Tongue (tissue), 2 donors: ENCODE data around the gene CNKSR1. TPM values are rescaled to one million over a fixed set of nuclear protein-coding genes. Genes with fewer than 3 reads are reported as not detected.
A peak's percentile ranks its signal among the peaks of the same experiment; 100 is the strongest.

Experiments
- DNase-seq: peaks from one replicate; pipeline ENCODE4 v3.0.0-alpha.2; 2015
- total RNA-seq: library from RNA; depleted of rRNA; stranded (reverse); fragments of >200 nt; gene quantifications from one replicate; pipeline ENCODE4 v1.2.3, GENCODE V29; 2014

CNKSR1 gene
- total RNA-seq, 1 donor from 2014 or later, result 13.0 TPM

DNA sequence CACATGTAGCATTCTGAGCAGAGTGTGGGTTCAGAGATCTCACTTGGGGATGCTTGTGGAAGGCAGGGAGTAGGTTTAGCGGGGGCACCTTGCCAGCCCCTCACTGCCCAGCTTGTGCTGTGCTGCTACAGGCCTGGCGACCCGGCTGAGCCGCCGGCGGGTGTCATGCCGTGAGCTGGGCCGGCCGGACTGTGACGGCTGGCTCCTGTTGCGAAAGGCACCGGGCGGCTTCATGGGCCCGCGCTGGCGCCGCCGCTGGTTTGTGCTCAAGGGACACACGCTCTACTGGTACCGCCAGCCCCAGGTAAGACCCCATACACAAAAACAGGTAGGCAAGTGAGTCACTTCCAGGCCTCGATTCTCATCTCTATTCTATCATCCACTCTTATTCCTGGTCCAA lies 7.6 kb downstream of the CNKSR1 start:
- no peak for DNase-seq

DNA sequence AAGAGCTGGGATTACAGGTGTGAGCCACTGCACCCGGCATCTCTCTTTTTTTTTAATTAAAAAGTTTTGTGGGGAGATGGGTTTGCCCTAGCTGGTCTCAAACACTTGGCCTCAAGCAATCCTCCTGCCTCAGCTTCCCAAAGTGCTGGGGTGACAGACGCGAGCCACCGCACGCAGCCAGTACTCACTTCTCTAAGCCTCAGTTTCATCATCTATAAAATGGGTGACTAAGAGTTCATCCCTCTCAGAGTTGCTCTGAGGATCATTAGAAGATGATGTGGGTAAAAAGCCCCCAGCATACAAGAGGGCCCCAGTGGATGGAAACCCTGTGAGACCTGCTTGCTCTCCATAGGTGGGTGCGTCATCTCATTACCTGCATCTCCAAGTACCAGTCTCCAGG lies 10.6 kb downstream of the CNKSR1 start:
- no peak for DNase-seq

DNA sequence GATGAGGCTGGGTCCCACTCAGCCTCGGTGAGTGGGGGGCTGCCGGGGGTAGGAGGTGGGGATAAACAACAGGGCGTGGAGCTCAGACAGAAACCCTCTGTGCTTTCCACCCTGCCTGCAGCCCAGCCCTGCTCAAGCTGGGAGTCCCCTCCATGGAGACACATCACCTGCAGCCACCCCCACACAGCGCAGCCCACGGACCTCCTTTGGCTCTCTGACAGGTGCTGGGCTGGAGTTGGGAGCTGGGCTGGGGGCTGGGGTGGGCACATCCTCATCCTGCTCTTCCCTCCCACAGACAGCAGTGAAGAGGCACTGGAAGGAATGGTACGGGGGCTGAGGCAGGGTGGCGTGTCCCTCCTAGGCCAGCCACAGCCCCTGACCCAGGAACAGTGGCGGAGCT lies 11.2 kb downstream of the CNKSR1 start:
- no peak for DNase-seq

DNA sequence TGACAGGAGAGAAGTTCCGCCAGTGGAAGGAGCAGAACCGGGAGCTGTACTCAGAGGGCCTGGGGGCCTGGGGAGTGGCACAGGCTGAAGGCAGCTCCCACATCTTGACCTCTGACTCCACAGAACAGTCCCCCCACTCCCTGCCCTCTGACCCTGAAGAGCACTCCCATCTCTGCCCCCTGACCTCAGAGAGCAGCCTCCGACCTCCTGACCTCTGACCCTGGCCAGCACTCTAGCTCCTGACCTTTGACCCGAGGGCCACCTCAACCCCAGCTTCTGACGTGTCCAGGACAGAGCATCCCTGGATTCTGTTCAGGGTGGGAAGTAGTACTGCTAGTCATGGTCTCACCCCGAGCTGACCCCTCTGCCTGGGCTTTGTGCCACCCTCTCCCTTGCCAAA lies 12.0 kb downstream of the CNKSR1 start:
- no peak for DNase-seq

DNA sequence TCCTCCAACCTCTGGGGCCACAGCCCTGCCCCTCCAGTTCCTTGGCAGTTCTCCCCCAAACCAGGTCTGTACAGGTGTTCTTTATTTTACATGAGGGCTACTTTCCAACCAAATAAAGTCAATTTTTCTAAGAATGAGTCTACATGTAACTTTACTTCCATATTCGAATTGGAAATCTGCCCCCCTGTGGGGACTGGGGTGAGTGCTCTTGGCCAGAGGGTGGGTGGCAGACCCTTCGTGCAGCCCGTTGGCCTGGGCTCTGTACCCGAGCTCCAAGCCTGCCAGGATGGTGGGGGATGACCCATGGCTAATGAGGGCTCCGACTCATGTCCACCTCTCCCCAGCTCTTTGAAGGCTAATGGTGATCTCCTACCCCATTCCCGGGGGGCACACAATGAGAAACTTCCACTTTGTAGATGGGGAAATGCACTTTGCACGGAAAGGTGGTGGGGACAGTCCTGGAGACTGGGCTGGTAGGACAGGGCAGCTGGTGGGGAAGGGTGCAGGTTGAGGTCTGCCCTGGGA lies 12.5 kb downstream of the CNKSR1 start:
- DNase-seq, result no peak

DNA sequence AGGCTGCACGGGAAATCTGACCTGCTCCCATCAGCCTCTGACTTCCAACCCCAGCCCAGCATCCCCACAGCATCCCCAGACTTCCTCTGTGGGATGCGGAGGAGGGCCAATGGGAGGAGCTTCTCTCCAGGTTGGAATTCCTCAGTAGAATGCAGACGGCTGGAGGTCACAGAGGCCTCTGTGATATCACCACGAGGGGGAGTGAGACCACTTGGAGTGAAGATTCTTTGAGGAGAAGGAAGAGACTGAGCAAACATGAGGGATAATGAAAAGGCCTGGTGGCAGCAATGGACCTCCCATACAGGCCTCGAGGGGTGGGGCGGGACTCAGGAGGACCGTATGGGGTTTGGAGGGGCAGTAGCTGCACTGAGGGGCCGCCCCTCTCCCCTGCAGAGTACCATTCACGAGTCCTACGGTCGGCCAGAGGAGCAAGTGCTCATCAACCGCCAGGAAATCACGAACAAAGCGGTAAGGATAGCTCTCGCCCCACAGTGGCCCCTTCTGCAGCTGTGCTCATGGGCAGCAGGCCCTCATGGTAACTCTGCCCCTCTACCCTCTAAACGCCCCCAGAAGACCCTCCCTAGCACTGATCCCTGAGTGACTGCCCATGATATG lies 13.2 kb downstream of the CNKSR1 start, which contains the start of gene CATSPER4:
Gene CATSPER4 (plus strand): TSS at position 230 of the 615 bp plus-strand sequence. CDS start 26 bp downstream, at position 256.
- DNase-seq, result peak; percentile 46

DNA sequence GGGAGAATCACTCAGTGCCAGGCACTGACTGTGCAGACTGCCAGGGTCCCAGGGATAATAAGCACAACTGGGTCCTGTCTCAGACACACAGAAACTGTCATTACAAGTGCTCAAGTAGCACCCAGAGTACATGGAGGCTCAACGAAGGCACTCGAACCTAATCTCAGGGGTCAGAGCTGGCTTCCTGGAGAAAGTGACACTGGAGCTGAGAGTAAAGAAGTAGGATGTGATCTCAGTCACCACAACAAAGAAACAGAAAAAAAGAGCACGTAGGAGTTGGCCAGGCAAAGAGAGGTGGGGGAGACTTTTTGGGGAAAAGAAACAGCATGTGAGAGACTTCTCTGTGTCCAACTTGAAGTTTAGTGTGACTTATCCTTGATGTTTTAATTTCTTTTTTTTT lies 14.4 kb downstream of the CNKSR1 start:
- DNase-seq, result no peak

DNA sequence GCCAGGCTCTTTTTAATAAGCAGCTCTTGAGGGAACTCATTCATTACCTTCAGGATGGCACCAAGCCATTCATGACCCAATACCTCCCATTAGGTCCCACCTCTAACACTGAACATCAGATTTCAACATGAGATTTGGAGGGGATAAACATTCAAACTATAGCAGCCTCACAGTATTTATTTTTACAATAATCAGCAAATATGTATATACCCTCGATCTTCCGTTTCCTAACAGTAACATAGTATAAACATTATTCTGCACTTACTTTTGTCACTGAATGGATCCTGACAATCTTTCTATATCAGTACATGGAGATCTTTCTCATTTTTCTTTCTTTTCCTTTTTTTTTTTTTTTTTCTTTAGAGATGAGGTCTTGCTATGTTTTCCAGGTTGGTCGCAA lies 18.5 kb downstream of the CNKSR1 start:
- DNase-seq, result no peak

DNA sequence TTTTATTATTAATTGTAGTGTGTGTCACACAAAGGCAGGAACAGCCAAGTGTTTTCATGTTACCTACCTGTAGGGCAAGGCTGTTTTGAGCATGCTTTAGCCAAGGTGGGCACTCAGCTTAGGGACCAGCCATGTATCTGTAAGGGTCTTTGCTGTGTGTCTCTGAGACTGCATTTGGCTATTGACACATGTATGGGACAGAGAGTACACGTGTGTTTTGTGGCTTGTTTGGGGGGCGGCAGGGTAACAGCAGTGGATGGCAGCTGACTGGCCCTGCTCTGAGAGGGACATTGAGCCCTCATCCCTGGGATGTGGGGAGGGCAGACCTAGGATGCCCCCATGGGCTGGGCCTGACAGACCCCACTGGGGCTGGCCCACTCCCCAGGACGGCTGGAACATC lies 20.0 kb downstream of the CNKSR1 start:
- DNase-seq, result no peak

DNA sequence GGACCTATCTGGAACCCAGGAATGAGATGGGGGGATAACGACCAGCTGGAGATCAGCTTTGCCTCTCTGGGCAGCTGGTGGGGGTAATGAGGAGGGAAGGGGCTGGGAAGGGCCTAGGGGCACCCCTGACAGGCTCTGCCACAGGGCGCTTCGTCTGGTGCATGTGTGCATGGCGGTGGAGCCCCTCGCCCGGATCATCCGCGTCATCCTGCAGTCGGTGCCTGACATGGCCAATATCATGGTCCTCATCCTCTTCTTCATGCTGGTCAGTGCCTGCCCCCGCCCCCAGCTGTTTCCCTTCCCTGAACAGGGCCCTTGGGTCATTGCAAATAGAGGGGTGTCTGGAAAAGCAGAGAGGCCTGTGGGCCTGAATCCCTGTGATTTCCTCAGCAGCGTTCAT lies 20.5 kb downstream of the CNKSR1 start:
- DNase-seq, result no peak

DNA sequence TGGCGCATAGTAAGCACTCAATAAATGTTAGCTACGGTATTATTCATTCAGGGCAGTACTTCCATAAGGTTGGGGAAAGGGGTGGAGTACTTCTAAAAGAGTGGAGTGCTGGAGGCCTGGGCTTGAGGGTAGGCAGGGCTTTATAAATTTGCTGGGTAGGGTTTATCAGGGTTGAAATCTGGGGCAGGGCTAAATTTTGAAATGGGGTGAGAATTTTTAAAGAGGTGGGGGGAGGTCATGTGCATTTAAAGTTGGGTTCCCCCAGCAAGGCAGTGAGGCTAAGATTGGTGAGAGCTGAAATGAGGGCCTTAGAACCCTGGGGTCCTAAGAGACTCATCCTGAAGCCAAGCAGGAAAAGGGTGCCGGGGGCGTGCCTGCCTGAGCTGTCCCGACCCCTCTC lies 23.1 kb downstream of the CNKSR1 start:
- DNase-seq, result no peak

DNA sequence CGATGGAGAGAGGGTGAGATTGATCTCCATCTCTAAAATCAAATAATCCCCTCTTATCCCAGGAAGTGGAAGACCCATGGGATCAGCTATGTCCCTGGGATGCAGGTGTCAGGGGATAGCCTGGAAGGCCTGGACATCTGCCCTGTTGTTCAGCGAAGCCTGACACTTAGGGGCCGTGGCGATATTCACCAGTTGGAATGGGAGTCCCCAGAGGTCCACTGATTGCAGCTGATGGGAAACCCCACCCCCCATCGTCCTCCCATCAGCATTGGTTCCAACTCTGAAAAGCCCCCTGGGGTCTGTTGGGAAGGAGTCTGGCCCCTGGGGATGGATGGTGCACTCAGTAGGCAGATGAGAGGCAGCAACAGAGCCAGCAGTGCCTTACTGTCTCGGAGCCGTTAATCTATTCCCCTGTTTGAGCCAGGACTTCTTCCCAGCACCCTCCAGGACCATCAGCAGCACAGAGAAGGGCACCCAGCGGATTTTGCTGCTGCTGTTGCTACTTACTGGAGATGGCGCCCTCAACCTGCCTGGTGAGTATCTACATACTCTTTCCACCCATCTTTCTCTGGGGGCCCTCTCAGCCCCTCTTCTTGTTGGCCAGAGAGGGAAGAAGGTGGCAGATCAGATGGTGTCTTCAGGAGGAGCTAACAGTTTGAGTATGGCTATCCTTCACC lies 26.5 kb downstream of the CNKSR1 start:
- DNase-seq, result no peak

DNA sequence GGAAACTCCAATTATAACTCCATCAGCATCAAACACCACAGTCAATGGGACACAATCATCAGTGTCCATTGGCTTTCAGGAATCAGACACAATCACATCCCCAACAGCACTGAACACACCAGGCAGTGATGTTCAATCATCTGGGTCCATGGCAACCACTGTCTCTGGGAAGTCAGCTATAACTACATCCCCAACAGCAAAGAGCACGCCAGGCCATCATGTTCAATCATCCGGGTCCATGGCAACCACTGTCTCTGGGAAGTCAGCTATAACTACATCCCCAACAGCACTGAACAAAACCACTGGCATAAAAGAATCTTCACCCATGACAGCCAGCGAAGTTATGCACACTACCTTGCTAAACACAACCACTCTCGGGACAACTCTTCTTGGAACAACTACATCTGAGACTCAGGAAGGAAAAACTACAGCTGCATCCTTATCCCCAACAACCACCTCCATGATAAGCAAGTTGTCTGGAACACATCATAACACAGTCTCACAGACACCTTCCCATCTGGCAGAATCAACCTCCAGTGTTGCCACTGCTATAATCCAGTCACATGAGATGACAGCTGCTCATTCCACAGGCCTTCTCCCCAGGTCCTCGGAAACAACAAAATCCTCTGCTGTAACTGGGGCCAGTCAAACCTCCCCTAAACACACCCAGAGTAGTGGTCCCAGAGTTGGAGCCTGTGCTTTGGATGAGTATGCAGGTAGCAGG lies 33.0 kb downstream of the CNKSR1 start:
- no peak for DNase-seq

DNA sequence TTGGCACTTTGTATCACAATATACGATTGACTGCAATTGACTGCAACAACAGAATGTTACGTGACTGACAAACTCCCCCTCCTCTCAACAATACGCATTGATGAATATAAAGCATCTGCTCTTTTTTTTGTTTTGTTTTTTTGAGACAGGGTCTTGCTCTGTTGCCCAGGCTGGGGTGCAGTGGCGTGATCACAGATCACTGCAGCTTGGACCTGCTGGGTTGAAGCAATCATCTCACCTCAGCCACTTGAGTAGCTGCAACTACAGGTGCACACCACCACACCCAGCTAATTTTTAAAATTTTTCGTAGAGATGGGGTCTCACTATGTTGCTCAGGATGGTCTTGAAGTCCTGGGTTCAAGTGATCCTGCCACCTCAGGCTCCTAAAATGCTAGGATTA lies 35.4 kb downstream of the CNKSR1 start:
- no peak for DNase-seq

DNA sequence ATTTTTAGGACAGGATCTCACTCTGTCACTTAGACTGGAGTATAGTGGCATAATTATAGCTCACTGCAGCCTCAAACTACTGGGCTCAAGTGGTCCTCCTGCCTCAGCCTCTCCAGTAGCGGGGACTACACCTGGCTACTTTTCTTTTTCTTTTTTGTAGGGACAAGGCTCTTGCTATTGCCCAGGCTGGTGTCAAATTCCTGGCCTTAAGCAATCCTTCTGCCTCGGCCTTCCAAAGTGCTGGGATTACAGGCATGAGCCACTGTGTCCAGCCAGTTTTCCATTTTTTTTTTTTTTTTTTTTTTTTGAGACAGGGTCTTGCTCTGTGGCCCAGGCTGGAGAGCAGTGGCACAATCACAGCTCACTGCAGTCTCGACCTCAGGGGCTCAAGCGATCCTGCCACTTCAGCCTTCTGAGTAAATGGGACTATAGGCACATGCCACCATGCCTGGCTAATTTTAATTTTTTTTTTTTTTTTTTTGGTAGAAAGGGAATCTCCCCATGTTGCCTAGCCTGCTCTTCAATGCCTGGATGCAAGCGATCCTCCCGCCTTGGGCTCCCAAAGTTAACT lies 36.1 kb downstream of the CNKSR1 start:
- no peak for DNase-seq

DNA sequence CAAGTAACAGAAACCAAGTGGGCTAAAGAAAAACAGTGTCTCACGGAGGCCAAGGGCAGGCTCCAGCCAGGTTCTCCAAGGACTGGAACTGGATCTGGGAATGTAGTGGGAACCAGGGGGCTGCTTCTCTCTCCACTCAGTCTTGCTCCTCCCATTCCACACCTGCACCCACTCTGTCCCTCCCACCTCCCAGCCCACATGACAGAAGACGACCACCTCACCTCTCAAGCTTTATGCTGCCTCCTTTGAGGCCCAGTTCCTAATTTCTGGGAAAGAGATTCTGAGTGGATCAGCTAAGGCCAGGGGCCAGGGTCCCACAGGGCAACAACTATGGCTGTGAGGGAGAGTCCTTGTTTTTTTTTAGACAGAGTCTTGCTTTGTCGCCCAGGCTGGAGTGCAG lies 38.0 kb downstream of the CNKSR1 start:
- no peak for DNase-seq

DNA sequence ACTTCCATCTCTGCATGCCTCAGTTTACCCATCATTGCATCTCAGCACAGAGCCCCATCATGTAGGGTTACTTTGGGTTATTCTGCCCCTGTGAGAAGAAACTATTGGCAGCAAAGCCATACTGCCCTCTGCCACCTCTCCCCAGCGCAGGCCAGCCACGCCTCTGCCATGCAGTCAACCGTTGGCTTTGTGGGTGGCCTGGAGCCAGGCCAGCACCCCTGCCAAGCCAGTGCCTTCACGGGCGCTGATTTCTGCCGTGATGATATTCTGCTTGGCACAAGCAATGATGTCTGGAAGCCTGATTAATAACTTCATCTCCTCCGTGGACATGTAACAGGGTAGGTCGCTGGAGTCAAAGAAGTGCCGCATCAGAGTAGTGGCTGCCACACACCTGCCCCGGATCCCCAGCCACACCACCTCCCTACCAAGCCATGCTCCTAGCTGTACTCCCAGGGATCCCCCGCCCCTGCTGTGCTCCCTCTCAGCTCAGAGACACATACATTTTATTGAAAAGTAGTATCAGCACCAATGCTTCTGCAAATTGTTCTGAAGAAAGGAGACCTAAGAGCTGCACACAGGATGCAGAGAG lies 41.7 kb downstream of the CNKSR1 start:
- no peak for DNase-seq

DNA sequence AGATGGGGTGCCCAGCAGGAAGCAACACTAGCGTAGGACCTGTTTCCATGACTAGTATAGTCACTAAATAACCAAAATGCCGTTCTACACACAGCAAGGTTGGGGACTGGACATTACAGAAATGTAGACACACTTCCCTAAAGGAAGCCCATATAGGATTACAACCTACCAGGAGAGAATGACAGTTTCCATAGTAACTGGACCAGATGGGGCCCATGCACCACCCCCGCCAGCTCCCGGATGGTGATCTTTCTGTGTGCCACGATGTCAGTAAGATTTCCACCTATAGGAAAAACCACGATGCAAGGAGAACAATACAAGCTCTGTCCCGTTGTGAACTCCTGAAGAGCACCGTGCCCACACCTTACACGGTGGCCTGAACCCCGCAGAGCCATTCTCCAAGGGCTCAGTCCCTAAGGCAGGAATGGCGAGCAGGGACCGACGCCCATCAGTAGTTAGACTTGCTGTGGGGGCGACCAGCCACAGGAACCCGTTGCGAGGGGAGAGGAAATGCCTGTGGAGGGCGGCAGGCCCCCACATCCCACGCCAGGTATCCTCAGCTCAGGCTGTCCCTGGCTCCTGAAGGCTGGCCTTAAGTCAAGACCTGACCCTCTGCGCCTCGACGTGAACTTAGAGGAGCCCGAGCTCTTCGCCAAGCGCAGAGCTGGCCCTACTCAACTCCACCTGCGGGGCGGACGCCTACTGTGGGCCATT lies 43.1 kb downstream of the CNKSR1 start:
- no peak for DNase-seq

DNA sequence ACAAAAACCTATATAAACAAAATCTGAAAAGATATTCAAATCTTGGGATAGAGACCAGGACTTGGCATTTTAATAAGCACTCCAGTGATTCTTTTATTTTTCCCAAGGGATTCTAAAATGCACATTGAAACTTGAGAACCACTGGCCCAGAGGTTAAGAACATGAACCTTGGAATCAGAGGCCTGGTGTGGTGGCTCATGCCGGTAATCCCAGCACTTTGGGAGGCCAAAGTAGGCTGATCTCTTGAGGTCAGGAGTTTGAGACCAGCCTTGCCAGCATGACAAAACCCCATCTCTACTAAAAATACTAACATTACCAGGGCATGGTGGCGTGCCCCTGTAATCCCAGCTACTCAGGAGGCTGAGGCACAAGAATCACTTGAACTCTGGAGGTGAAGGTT lies 43.8 kb downstream of the CNKSR1 start:
- no peak for DNase-seq

DNA sequence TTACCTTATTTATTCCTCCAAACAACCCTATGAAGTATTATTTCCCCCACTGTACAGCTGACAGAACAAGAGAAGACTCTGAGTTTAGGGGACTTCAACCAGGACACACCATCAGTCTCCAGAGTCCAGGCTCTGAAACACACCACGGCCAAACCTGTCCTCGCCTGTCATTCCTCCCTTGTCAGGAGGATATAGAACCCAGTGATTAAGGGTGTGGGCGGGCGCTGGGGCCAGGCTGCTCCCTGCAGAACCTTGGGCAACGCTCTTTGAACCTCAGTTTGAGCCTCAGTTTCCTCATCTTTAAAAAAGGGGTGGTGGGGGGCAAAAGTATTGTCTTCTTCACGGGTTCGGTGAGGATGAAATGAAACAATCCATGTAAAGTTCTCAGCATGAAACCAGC lies 47.3 kb downstream of the CNKSR1 start:
- no peak for DNase-seq

DNA sequence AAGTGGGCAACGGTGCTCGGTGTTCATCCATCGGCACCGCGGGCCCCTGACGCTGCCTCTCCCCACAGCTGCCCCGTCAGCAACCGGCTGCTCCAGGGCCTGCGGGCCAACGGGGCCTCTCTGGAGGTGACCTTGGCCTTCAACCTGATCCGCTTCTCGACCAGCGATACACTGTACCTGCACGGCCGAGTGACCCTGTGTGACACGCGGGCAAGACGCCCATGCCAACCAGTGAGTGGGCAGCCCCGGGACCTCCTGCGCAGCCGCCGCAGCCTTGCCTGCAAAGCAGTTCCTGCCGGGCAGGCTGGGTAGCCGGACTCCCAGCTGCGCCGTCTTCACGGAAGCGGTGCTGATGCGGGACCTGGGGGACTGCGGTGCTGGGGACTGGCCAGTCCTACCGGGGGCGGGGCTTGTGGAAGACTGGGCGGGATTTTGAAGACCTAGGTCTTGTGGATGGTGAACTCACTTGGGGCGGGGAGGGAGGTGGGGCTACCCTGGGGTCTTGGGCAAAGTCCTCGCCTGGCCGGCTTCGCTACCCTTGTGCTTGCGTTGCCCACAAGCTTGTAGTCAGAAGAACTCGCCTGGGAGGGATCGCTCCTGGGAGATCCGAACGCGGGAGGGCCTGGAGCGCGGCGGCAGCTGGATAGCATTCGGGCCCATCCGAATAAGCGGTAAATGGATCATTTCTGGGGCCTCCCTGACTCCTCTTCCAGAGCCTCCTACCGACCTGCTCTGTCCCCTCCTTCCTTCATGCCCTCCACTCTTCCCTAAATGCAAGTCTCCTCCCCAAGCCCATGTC lies 47.9 kb downstream of the CNKSR1 start:
- DNase-seq, result peak; percentile 57
